Measurements from ENCODE around the gene TRMT13. TPM values are rescaled to one million over a fixed set of nuclear protein-coding genes. Genes with fewer than 3 reads are reported as not detected.

Gene TRMT13, protein sequence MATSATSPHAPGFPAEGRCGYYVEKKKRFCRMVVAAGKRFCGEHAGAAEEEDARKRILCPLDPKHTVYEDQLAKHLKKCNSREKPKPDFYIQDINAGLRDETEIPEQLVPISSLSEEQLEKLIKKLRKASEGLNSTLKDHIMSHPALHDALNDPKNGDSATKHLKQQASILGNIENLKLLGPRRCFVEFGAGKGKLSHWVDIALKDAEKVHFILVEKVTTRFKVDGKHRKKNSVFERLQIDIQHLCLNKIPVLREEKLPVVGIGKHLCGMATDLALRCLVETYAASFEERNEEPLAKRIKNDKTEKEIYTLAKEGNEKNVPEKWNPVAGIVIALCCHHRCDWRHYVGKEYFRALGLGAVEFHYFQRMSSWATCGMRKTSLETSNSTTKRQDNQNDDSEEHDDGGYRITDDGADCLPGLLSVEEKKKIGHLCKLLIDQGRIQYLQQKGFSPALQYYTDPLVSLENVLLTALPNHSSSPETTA
- total RNA-seq (12.7 and 14.1 TPM in 2 replicates), polyA plus RNA-seq (2.6 and 2.9 TPM in 2 replicates), polyA minus RNA-seq (3.0 and 5.9 TPM in 2 replicates), Bru-seq, nascent RNA (percentile 77 among the genes with signal in this experiment), BruChase-seq, experiment 1, labeled RNA remaining after a 6-hour chase (percentile 73 among the genes with signal in this experiment), BruChase-seq, experiment 2, labeled RNA remaining after a 2-hour chase (percentile 92 among the genes with signal in this experiment)
- polyA plus RNA-seq (2011; cell fraction: cytosol; rRNA removed) = 3.2 and 4.0 TPM in 2 replicates
- 19.0 and 28.2 TPM in 2 replicates for polyA plus RNA-seq (2011; cell fraction: nucleus; rRNA removed)
- polyA plus RNA-seq (2012) = 5.3 and 8.9 TPM in 2 replicates
- 4.1 TPM for polyA minus RNA-seq (2011; cell fraction: cytosol; rRNA and poly(A)+ RNA removed)
- 8.5 and 11.0 TPM in 2 replicates for polyA minus RNA-seq (2011; cell fraction: nucleus; rRNA and poly(A)+ RNA removed)
- long read RNA-seq, transcript TRMT13-202 (11 exons, 3,129 nt) = major isoform, 8 of 30 reads
- long read RNA-seq, partial matches to known transcripts = 6 of 30 reads
- long read RNA-seq, other reads (novel, unspliced or antisense) = 16 of 30 reads

GRCh38 chr1:100132566-100133477 lies at the start of gene TRMT13, which contains the start of gene SASS6:
TRMT13 (plus strand) TSS chr1:100133163; CDS start chr1:100133169, 6 bp downstream.
SASS6 (minus strand) TSS chr1:100132930; CDS start chr1:100132814, 116 bp downstream.
- Histone ChIP-seq H3K4me1 (ENCODE audit: control insufficient read depth, extremely low read depth, insufficient read depth, low read length) (peaks cover 24% of the 10 kb centered on the region), H3K9ac (replicated peaks; ENCODE audit: extremely low read depth, insufficient read depth, low read length) (peak within 1 kb of the TSS; percentile 62), H3K9me1 (replicated peaks; ENCODE audit: control insufficient read depth, extremely low read depth, insufficient read depth, low read length) (no peaks in the 10 kb centered on the region), H4K20me1 (replicated peaks; ENCODE audit: control insufficient read depth, extremely low read depth, insufficient read depth, low read length) (no peaks in the 10 kb centered on the region), H2AFZ (ENCODE audit: low read depth, low read length) (peak within 1 kb of the TSS; percentile 99), H3K27ac (ENCODE audit: insufficient read depth, low read depth, low read length) (peak within 1 kb of the TSS; percentile 58), H3K4me2 (ENCODE audit: insufficient read depth, low read length) (peak within 1 kb of the TSS; percentile 96), H3K36me3 (ENCODE audit: control insufficient read depth in 2 of 2, extremely low read depth in 1 of 2, insufficient read depth in 2 of 2, low read length in 2 of 2) (peaks cover 0 to 7% of the 10 kb centered on the region in 2 experiments), H3K4me3 (replicated peaks in 1 of 3; ENCODE audit: insufficient read depth in 1 of 3, low read depth in 1 of 3, low read length in 3 of 3) (peak within 1 kb of the TSS; percentile 61 to 99 (median 85)), H3K79me2 (ENCODE audit: control insufficient read depth, insufficient read depth, low read length) (peaks cover 45% of the 10 kb centered on the region), H3K27me3 (ENCODE audit: control insufficient read depth in 2 of 2, insufficient read depth in 2 of 2, low read length in 2 of 2) (no peaks in the 10 kb centered on the region), H3K9me3 (replicated peaks; ENCODE audit: control insufficient read depth, insufficient read depth, low read length) (no peaks in the 10 kb centered on the region)
- peak; percentile 97 for FAIRE-seq
- DNase-seq (ENCODE audit: low read depth, low spot score) = peak; percentile 97
- intact Hi-C loops (cut with micrococcal nuclease) = loop anchor here (1.0 to 10.0 kb wide), 10 partner anchors 96 to 762 kb away; partner anchors contain the start of genes CDC14A, DBT, EXTL2 and RTCA
- ChIA-PET POLR2A (no interaction called here), CTCF (interaction anchor here (0.9 to 1.4 kb wide), 8 partner anchors 9 to 736 kb away, joined by 3 to 11 read pairs (median 4); no protein-coding TSS in a partner anchor)
- dilution Hi-C loops (cut with MboI; ENCODE audit: extremely low pct_ligation_motif_present, low sequenced_read_pairs) = no loop called here
- TF ChIP-seq POLR2A (IDR thresholded peaks at IDR 0.05; ENCODE audit: low read depth, low read length) (peak; percentile 80), FOS (IDR thresholded peaks at IDR 0.05; ENCODE audit: borderline replicate concordance, insufficient read depth, low read length) (no peak), MAX (IDR thresholded peaks at IDR 0.05; ENCODE audit: insufficient read depth, insufficient read length) (peak; percentile 74), JUN (IDR thresholded peaks at IDR 0.05; ENCODE audit: borderline replicate concordance, insufficient read depth, insufficient read length, low read depth) (no peak), POLR2AphosphoS5 (IDR thresholded peaks at IDR 0.05; ENCODE audit: insufficient read depth, low read depth, low read length) (peak; percentile 87)
- TSS peak; percentile 70 for BruUV-seq (replicated peaks)
